NT2/D1 (cell line): ENCODE data around the gene FBXO36.

Source experiments
- SUZ12 ChIP-seq: IDR thresholded peaks from 2 replicates; pipeline ENCODE4 v1.6.1; 2011; ENCODE audit not compliant: insufficient read length, insufficient read depth; ENCODE audit errors: extremely low read depth
- YY1 ChIP-seq: IDR thresholded peaks from 2 replicates; pipeline ENCODE4 v1.6.1; 2011; ENCODE audit not compliant: insufficient read length, insufficient read depth

GRCh38 chr2:229899604-229900003 lies 22.7 kb upstream of the FBXO36 start:
- TF ChIP-seq YY1 (no peak), SUZ12 (no peak)
